Upper lobe of left lung (tissue), 6 donors: Measurements from ENCODE around the gene FUT9. TPM values are rescaled to one million over a fixed set of nuclear protein-coding genes. Genes with fewer than 3 reads are reported as not detected.

Experiments
- ATAC-seq, 2 donors: fragments of 200-7000 bp; cut with Tn5 transposase; one replicate each; pipeline ENCODE4 v1.9.1; 2022; ENCODE audit warnings: mild to moderate bottlenecking in 2 of 2, moderate library complexity in 2 of 2; ENCODE audit not compliant: low FRiP score in 2 of 2
- DNase-seq, 2 donors: peaks; one replicate each; pipeline ENCODE4 v3.0.0-alpha.2; 2019 to 2020
- H3K27ac ChIP-seq, 4 donors: fragments of 200-600 bp; sonication (generic); one replicate each; pipeline ENCODE4 v1.5.1; 2016 to 2019
- H3K27me3 ChIP-seq, 4 donors: fragments of 200-600 bp; sonication (generic); one replicate each; pipeline ENCODE4 v1.5.1; 2017 to 2019
- H3K36me3 ChIP-seq, 4 donors: fragments of 200-600 bp; sonication (generic); one replicate each; pipeline ENCODE4 v1.5.1; 2016 to 2019
- H3K4me1 ChIP-seq, 4 donors: fragments of 200-600 bp; sonication (generic); one replicate each; pipeline ENCODE4 v1.5.1; 2018 to 2019
- H3K4me3 ChIP-seq, 4 donors: fragments of 200-600 bp; sonication (generic); one replicate each; pipeline ENCODE4 v1.5.1; 2017 to 2019; ENCODE audit warnings: mild to moderate bottlenecking in 2 of 4, moderate library complexity in 1 of 4
- H3K9me3 ChIP-seq, 4 donors: fragments of 200-600 bp; sonication (generic); one replicate each; pipeline ENCODE4 v1.5.1; 2018 to 2019
- EP300 ChIP-seq, 4 donors: sonication (generic); formaldehyde crosslinking; IDR thresholded peaks; one replicate each; pipeline ENCODE4 v1.5.1; 2017; ENCODE audit warnings: antibody characterized with exemption in 4 of 4, control low read depth in 2 of 4
- POLR2A ChIP-seq, 4 donors: fragments of 450-650 bp; IDR thresholded peaks; one replicate each; pipeline ENCODE4 v1.5.1; 2016 to 2017; ENCODE audit warnings: antibody characterized with exemption in 4 of 4, mild to moderate bottlenecking in 2 of 4
- POLR2AphosphoS5 ChIP-seq, 2 donors: sonication (generic); formaldehyde crosslinking; IDR thresholded peaks; one replicate each; pipeline ENCODE4 v1.5.1; 2017; ENCODE audit warnings: antibody characterized with exemption in 2 of 2
- WGBS, 2 donors: methylation state at CpG; one replicate each; pipeline ENCODE4 v1.1.5; 2017 to 2018; 5-methylcytosine and 5-hydroxymethylcytosine counted together
- total RNA-seq, 6 donors: library from RNA; depleted of rRNA in 4 of 6; stranded (reverse); fragments of >200 nt in 4 of 6; gene quantifications; one replicate each; pipeline versions ENCODE4 v1.1.0 to v1.2.1, GENCODE V29; 2016 to 2021
- TF ChIP-seq, protein P1 (sequence below), 6 experiments: fragments of 450-650 bp in 4 of 6; fragments of 200-600 bp in 2 of 6; sonication (generic) in 2 of 6; IDR thresholded peaks; one replicate each; pipeline ENCODE4 v1.5.1; 2016 to 2019; ENCODE audit warnings: antibody characterized with exemption in 6 of 6
- donor health status: DM: no; HTN: no; CAD: no; lungs with moderate emphysema.
- donor health status: DM: no; HTN: yes; CAD: no; lungs with severe emphysema.

The FUT9 gene
- total RNA-seq, 6 donors from 2014 or later: not detected

DNA sequence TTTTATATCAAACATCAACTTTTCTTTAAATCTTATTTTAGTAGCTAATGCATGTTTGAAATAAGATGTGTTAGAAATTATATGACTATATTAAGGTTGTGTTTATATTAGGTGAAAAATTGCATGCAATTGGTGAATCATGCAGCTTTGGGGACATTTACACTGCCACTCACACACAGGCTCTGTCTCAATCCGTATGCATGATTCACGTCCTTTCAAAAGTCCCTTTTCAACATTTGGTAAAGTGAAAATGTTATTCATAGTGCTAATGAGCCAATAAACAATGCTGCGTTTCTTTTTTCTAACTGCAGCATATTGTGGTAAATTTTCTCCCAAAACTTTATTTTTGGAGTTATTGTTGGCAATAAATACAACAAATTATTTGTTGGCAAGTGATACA lies 198.0 kb downstream of the FUT9 start:
- DNase-seq: no peak
- no peaks in the 10 kb centered on the region for H3K36me3 ChIP-seq

DNA sequence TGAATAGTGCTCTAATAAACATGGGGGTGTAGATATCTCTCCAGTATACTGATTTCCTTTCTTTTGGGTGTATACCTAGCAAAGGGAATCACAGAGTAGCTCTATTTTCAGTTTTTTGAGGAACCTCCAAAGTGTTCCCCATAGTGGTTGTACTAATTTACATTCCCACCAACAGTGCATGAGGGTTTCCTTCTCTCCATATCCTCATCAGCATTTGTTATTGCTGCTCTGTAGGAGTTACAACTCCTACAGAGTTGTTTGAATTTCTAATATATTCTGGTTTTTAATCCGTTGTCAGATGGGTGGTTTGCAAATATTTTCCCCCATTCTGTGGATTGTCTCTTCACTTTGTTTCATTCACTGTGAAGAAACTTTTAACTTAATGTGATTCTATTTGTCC lies 207.9 kb downstream of the FUT9 start:
- DNase-seq: no peak
- TF ChIP-seq EP300 (IDR thresholded peaks at IDR 0.05) (no peak), POLR2AphosphoS5 (IDR thresholded peaks at IDR 0.05) (no peak), POLR2A (IDR thresholded peaks at IDR 0.05) (no peak)
- TF ChIP-seq, protein P1, sequence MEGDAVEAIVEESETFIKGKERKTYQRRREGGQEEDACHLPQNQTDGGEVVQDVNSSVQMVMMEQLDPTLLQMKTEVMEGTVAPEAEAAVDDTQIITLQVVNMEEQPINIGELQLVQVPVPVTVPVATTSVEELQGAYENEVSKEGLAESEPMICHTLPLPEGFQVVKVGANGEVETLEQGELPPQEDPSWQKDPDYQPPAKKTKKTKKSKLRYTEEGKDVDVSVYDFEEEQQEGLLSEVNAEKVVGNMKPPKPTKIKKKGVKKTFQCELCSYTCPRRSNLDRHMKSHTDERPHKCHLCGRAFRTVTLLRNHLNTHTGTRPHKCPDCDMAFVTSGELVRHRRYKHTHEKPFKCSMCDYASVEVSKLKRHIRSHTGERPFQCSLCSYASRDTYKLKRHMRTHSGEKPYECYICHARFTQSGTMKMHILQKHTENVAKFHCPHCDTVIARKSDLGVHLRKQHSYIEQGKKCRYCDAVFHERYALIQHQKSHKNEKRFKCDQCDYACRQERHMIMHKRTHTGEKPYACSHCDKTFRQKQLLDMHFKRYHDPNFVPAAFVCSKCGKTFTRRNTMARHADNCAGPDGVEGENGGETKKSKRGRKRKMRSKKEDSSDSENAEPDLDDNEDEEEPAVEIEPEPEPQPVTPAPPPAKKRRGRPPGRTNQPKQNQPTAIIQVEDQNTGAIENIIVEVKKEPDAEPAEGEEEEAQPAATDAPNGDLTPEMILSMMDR (IDR thresholded peaks at IDR 0.05): no peak
- 20 to 27% methylated on average over 1 of the region's 1 CpG for WGBS, 2 donors
- Histone ChIP-seq H3K4me1 (no peaks in the 10 kb centered on the region), H3K36me3 (no peaks in the 10 kb centered on the region), H3K9me3 (no peaks in the 10 kb centered on the region), H3K4me3 (no peak overlapping the region), H3K27ac (no peak overlapping the region), H3K27me3 (no peaks in the 10 kb centered on the region)
- ATAC-seq: no peak

More for the DNA sequence above, 198.0 kb downstream of the FUT9 start:
- Histone ChIP-seq H3K9me3 (no peaks in the 10 kb centered on the region), H3K27ac (no peak overlapping the region), H3K27me3 (no peaks in the 10 kb centered on the region), H3K4me1 (no peaks in the 10 kb centered on the region), H3K4me3 (no peak overlapping the region)
- no peak for ATAC-seq
- WGBS, 2 donors: 70 to 72% methylated on average over 3 of the region's 3 CpGs
- no peak for TF ChIP-seq POLR2AphosphoS5 (IDR thresholded peaks at IDR 0.05)
- TF ChIP-seq, protein P1 (IDR thresholded peaks at IDR 0.05): no peak

DNA sequence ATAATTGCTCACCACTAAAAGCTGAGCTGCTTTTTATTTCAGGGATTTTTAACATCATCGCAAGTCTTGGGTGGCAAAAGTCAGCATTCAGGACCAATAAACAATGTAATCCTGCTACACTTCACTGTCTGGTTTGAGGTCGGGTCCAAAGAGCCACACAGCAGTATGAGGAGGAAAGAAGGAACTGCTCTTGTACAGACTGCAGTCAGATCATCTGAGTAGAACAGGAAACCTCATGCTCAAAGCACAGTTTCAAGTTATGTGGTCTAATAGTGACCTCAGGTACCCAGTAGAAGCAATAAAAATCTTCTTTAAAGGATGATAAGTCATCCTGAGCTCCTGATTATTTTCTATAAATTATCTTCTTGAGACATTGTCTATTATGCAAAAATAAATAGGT lies 211.4 kb downstream of the FUT9 start:
- H3K27ac ChIP-seq: no peak overlapping the region
- no peaks in the 10 kb centered on the region for H3K36me3 ChIP-seq
- 62 to 65% methylated on average over 2 of the region's 2 CpGs for WGBS, 2 donors
- H3K4me1 ChIP-seq: no peaks in the 10 kb centered on the region
- TF ChIP-seq POLR2A (IDR thresholded peaks at IDR 0.05): no peak
- TF ChIP-seq POLR2AphosphoS5 (IDR thresholded peaks at IDR 0.05): no peak
- no peak for TF ChIP-seq EP300 (IDR thresholded peaks at IDR 0.05)
- TF ChIP-seq, protein P1 (IDR thresholded peaks at IDR 0.05): no peak
- no peaks in the 10 kb centered on the region for H3K27me3 ChIP-seq
- DNase-seq (no peak), ATAC-seq (no peak)
- no peak overlapping the region for H3K4me3 ChIP-seq
- H3K9me3 ChIP-seq: no peaks in the 10 kb centered on the region

DNA sequence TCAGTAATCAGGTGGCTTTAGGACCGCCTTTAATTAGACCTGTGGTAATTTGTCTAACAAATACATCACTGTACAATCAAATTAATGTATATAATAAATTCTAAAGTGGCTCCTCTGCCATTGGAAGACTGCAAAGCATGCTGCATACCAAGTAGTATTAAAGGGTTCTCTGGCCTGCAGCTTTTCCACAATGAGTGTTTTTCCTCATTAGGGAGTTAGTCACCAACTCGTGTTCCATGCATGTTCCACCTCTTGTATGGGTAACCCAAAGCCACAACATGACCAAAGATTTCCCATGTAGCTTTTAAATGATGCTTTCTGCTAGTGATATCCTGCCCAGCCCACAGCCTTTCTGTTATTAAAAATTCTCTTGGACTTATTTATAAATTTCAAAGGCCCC lies 218.7 kb downstream of the FUT9 start:
- H3K27me3 ChIP-seq: no peaks in the 10 kb centered on the region
- 65 to 75% methylated on average over 2 of the region's 2 CpGs for WGBS, 2 donors
- ATAC-seq (no peak), DNase-seq (no peak)
- H3K4me3 ChIP-seq: no peak overlapping the region
- H3K36me3 ChIP-seq: no peaks in the 10 kb centered on the region
- H3K4me1 ChIP-seq: no peaks in the 10 kb centered on the region
- TF ChIP-seq, protein P1 (IDR thresholded peaks at IDR 0.05): no peak
- TF ChIP-seq POLR2AphosphoS5 (IDR thresholded peaks at IDR 0.05): no peak
- TF ChIP-seq EP300 (IDR thresholded peaks at IDR 0.05): no peak
- TF ChIP-seq POLR2A (IDR thresholded peaks at IDR 0.05): no peak
- H3K9me3 ChIP-seq: no peaks in the 10 kb centered on the region
- no peak overlapping the region for H3K27ac ChIP-seq

DNA sequence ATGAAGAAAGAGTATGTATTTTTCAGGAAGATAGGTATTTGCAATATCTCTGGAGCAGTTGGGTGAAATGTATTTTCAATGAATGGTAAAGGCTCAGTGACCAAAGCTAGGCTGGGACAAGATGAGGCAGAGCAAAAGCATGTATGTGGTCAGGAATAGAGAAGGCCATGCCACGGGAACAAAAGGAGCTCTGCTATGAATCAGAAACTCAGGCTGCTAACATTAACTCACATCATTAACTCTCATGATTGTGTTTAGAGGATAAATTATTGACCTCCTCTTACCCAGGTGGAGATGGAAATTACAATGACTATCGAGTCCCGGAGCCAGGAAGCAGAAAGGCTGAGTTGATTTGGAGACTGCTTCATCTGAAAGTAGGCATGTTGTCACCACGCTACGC lies 220.2 kb downstream of the FUT9 start:
- H3K36me3 ChIP-seq: no peaks in the 10 kb centered on the region
- DNase-seq: no peak
- ATAC-seq: no peak
- H3K4me3 ChIP-seq: no peak overlapping the region
- H3K27ac ChIP-seq: no peak overlapping the region
- no peaks in the 10 kb centered on the region for H3K4me1 ChIP-seq
- TF ChIP-seq EP300 (IDR thresholded peaks at IDR 0.05) (no peak), POLR2AphosphoS5 (IDR thresholded peaks at IDR 0.05) (no peak), POLR2A (IDR thresholded peaks at IDR 0.05) (no peak)
- TF ChIP-seq, protein P1 (IDR thresholded peaks at IDR 0.05): no peak
- WGBS, 2 donors: 81 to 85% methylated on average over 5 of the region's 5 CpGs
- no peaks in the 10 kb centered on the region for H3K27me3 ChIP-seq
- no peaks in the 10 kb centered on the region for H3K9me3 ChIP-seq
